ENCODE measurements around the gene SLC51B. TPM values are rescaled to one million over a fixed set of nuclear protein-coding genes. Genes with fewer than 3 reads are reported as not detected.

SLC51B gene
- total and polyA plus RNA-seq, 9 of the 15 experiments (the other 6 are each of a cell fraction or from before 2014, with no cell fraction given): not detected

- TF ChIP-seq BRF1 (IDR thresholded peaks at IDR 0.05; ENCODE audit: borderline replicate concordance, extremely low read depth, insufficient read length) (no peak), HDAC2 (IDR thresholded peaks at IDR 0.05) (0 out of 2 replicates have a peak, but pooled peaks have one; percentile 33), HOXB6 (CRISPR knock-in tag; IDR thresholded peaks at IDR 0.05; ENCODE audit: borderline replicate concordance) (no peak), CBFA2T3 (IDR thresholded peaks at IDR 0.05) (no peak), ZNF592 (IDR thresholded peaks at IDR 0.05) (no peak), ZNF551 (CRISPR knock-in tag; IDR thresholded peaks at IDR 0.05) (no peak), HDAC1 (IDR thresholded peaks at IDR 0.05) (0 out of 4 replicates have a peak, but pooled peaks of 1 of the 2 experiments have one; percentile 25), ELF2 (CRISPR knock-in tag; IDR thresholded peaks at IDR 0.05) (no peak), NR3C1 (CRISPR knock-in tag; IDR thresholded peaks at IDR 0.05) (no peak), POLR2G (IDR thresholded peaks at IDR 0.05; ENCODE audit: low read depth, low read length) (no peak), BCLAF1 (IDR thresholded peaks at IDR 0.05; ENCODE audit: borderline replicate concordance in 1 of 2, control insufficient read depth in 1 of 2, low read depth in 2 of 2, low read length in 1 of 2) (no peak), U2AF1 (optimal IDR thresholded peaks at IDR 0.05; ENCODE audit: low read depth, low read length) (no peak), TFE3 (CRISPR knock-in tag; IDR thresholded peaks at IDR 0.05) (no peak), ZNF76 (CRISPR knock-in tag; IDR thresholded peaks at IDR 0.05; ENCODE audit: borderline replicate concordance) (no peak), CGGBP1 (CRISPR knock-in tag; IDR thresholded peaks at IDR 0.05) (no peak), SMC3 (conservative IDR thresholded peaks at IDR 0.05; ENCODE audit: insufficient read depth, low read depth, low read length) (peak; percentile 34; the same call in 1 of the 2 replicates), RBM34 (IDR thresholded peaks at IDR 0.05; ENCODE audit: borderline replicate concordance, insufficient read depth, low read length) (no peak), KDM1A (IDR thresholded peaks at IDR 0.05) (peak; percentile 84 to 85), ESRRA (IDR thresholded peaks at IDR 0.05; ENCODE audit: borderline replicate concordance, low read depth) (no peak), CREBBP (IDR thresholded peaks at IDR 0.05; ENCODE audit: low read depth, low read length) (no peak)
Measured at GRCh38 chr15:65101411-65101890, 56.3 kb downstream of the SLC51B start (continued).
